NCI-H524 (cell line): ENCODE data around the gene DOK1.
"Not testable (repeated sequence)": the region's sequence is repeated elsewhere in the genome, so short reads cannot be mapped to it uniquely, and the experiment has no call there.

Experiments
- DNase-seq, 2 experiments: peaks; one replicate each; lab custom pipeline; 2025; lab: John Stamatoyannopoulos, UW

DOK1 gene

DNA sequence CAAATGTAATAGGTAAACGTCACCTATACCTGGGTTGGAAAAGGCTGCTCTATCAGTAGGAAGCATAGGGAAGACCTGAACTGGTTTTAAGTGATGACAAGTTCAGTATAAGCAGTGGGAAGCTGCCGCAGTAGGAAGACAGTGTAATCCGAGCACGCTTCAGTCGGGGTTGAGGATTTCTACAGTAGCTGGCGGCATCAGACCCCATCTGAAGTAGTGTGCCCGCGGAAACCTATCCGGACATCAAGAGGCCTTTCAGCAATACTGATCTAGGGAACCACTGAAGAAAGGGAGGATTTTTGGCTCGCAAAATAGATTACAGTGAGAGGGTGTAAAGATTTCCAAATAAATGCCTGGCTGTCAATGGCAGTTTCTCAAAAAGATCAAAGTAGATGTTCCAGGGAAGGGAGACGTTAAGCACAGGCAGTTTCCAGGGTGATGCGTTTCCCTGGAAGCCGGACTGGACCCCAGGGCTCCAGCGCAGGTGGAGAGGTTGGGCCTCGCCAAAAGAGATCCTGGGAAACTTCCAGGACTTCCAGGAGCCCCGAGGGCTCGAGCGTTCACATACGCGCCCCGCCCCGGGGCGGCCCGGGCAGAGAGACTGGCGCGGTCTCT is 6.1 kb upstream of the DOK1 start:
- peak; percentile 57 to 74 for DNase-seq

DNA sequence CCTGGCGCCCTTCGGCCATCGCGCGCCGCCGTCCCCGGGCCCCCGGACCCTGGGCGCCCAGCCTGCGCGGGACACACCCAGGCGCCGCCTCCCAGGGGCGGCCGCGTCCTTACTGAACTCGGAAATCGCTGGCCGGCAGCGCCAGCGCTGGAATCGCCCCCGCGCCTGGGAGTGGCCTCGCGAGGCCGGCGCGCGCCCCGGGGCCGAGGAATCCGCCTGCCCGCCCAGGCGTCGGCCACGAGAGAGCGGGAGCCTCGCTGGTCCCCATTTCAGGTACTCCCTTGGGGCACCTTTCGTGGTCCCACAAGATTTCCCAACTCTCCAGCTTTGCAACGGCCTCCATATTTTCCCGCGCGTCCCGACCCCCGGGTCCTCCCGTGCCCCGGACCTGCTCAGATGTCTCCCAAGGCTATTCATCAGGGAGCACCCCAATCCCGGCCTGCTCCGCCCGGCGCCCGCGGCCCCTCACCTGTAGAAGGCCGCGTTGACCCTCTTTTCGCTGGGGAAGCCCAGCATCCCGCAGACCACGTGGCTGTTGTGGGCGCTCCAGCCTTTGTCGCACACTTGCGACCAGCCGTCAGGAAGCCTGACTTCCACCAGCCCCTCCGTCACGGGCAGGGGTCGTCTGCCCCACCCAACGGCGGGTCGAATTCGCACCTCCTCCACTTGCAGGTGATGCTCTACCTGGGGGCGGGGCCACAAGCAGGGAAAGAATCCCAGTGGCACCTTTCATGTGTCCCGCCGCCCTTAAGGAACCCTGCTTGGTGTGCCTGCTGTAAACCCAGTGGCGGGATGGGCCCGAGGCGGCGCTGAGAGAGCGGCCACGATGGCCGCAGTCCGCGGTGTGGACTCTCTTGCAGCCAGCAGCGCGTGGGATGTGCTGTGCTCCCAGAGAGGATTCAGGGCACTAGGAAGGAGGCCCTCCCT is 5.4 kb upstream of the DOK1 start:
- peak in 1 of 2 experiments; percentile 60 for DNase-seq

DNA sequence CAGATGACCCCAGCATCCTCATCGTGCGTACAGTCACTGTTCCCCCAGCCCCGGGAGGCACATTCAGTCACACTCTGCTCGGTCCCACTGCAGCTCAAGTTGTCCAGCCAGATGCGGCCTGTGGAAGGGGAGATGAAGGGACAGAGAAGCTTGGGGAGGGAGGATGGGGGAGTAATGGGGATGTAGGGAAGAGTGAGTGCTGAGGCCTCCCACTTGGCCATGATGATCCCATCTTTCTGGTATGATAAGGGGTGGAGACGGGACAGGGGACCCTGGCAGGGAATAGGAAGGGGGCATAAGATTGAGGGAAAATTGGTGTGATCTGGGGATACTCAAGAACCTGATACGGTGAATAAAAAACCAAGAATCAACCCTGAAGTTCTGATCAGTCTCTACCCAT is 4.3 kb upstream of the DOK1 start:
- no peak for DNase-seq

DNA sequence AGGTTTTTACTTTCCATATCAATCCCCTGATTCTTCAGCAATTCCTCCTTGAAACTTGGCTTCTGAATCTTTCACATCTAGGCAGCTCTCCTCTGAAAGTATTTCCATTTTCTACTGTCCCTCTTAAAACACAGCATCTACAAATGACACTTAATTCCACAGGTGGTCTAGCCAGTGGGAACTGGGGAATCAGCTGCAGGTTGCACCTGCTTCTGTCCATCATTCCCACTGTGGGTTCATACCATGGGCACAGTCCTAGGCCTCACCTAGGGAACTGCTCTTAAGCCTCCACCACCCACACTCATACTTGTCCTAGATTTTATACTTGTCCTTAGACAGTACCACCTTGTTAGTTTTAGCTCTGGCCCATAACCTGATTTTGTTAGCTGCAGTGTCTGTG is 3.0 kb upstream of the DOK1 start:
- DNase-seq: no peak

DNA sequence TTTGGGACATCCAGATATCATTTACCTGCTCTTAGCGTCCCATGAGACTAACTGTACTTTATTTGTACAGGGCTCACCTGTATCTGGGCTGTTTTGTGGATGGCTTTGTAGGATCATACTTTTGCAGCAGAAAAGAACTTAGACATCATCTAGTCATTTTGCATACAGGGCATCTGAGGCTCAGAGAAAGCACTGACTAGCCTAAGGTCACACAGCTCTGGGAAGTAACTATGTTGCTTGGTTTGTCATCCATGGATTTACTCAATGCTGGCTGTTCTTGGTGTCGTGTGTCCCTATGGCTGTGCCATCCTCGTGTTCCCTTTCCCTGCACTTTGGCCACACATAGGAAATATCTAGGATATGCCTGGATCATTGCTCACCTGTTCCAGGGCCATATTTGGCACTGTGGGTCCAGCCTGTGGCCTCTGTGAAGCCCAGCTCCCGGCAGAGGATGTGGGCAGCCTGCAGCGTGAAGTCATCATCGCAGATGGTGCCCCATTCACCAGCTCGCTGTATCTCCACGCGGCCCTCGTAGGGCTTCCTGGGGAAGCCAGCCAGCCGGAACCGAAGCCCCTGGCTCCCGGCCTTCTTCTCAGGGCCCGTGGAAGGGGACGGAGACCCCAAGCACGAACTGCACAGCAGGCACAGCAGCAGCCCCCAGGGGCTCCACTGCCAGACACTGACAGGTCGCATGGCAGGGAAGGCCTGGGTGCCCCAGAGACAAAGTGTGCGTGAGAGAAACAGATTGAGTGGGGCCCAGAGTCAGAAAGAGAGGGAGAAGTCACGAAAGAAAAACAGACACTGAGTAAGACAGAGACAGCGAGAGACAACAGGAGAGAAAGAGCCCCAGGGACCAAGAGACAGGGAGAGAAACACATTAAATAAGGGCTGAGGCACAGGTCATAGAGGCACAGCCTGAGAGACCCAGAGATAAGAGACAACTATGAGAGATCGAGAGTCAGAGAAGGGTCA is 2.3 kb upstream of the DOK1 start:
- DNase-seq: no peak

DNA sequence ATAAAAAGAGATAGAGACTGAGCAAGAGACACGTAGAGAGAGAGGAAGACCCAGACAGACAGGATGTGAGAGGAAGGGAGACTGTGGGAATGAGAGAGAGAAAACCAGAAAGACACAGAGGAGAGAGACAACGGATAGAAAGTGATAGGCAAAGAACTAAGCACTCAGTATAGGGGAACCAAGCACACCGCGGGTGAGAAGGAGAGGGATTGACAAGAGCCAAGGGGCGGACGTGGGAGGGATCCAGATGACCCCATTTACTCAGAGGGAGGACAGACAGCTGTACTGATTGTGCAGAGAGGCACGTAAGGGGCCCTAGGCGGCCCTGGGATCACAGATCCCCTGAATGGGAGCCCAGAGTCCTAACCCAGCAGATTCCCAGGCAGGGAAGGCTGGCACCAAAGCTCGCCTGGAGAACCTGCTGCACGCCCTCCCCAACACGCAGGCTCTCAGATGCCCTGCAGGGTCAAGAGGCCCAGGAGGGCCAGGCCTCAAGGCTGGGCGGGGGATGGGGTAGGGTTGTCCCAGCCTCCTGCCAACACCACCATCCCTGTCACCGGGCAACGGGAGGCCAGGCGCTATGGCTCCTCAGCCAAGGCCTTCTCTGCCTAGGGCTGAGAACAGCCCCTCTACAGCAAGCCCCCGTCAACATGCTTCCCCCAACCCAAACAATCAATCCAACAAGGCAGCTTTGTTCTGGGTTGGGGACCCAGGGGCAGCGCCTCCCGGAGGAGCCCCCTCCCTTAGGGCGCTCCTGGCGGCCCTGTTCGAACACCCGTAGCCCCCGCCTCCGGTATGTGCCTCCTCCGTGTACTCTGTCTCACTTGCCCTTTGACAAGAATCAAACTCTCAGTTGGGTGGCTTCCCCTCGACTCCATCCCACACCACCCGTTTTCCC is 1.4 kb upstream of the DOK1 start:
- DNase-seq: no peak

DNA sequence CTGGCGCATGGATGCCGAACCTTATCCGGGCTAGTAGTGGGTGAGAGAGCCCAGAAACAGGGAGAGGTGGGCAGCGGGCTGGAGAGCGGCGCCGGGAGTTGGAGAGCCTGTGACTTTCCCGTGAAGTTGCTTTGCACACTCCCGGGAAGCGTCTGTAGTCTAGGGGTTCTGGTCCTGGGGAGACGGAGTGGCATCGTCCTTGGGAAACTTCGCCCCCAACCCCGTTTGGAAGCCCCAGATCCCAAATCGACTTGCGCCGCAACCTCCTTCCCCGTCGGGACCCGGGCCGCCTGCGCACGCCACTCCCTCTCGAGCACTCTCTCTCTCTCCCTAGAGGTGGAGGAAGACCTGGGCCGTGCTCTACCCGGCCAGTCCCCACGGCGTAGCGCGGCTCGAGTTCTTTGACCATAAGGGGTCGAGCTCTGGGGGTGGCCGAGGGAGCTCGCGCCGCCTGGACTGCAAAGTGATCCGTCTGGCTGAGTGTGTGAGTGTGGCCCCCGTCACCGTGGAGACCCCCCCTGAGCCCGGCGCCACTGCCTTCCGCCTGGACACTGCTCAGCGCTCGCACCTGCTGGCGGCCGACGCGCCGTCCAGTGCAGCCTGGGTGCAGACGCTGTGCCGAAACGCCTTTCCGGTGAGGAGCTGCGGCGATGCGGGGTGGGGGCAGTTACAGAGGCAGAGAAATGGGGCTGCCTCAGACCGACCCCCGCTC is 456 bp downstream of the DOK1 start:
- peak in 1 of 2 experiments; percentile 30 for DNase-seq

DNA sequence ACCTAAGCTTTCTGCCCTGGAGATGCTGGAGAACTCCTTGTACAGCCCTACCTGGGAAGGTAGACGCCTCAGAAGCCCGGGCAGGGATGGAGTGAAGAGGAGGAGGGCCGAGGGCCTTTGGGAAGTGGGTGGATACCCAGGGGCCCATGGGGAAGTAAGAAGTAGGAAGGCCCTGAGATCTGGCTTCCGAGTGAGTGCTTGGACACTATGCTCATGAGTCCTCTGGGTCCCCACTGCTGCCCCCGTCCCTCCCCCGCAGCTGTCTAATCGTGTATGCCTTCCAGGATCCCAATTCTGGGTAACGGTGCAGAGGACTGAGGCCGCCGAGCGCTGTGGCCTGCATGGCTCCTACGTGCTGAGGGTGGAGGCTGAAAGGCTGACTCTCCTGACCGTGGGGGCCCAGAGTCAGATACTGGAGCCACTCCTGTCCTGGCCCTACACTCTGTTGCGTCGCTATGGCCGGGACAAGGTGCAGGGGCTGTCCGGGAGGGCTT is 1.1 kb downstream of the DOK1 start:
- DNase-seq: no peak

DNA sequence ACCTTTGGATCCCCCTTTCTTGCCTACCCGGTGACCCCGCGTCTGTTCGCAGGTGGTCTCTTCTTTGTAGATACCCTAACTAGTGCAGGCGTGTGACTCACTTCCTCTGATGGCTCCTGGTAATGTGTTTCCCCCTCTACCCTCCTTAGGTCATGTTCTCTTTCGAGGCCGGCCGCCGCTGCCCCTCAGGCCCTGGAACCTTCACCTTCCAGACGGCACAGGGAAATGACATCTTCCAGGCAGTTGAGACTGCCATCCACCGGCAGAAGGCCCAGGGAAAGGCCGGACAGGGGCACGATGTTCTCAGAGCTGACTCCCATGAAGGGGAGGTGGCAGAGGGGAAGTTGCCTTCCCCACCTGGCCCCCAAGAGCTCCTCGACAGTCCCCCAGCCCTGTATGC is 1.6 kb downstream of the DOK1 start:
- DNase-seq: no peak

DNA sequence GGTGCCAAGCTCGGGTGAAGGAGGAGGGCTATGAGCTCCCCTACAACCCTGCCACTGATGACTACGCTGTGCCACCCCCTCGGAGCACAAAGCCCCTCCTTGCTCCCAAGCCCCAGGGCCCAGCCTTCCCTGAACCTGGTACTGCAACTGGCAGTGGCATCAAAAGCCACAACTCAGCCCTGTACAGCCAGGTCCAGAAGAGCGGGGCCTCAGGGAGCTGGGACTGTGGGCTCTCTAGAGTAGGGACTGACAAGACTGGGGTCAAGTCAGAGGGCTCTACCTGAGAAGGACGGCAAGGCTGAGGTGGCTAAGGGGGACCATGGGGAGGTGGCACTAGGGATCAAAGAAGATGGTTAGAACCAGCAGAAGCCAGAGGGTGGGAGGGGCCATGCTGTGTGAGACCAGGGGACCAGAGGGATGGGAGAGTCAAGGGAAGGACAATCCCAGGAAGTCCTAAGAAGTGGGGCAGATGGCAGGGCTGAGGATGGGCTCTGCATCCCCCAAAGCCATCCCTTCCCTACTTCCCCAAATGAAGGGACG is 2.4 kb downstream of the DOK1 start:
- no peak for DNase-seq

DNA sequence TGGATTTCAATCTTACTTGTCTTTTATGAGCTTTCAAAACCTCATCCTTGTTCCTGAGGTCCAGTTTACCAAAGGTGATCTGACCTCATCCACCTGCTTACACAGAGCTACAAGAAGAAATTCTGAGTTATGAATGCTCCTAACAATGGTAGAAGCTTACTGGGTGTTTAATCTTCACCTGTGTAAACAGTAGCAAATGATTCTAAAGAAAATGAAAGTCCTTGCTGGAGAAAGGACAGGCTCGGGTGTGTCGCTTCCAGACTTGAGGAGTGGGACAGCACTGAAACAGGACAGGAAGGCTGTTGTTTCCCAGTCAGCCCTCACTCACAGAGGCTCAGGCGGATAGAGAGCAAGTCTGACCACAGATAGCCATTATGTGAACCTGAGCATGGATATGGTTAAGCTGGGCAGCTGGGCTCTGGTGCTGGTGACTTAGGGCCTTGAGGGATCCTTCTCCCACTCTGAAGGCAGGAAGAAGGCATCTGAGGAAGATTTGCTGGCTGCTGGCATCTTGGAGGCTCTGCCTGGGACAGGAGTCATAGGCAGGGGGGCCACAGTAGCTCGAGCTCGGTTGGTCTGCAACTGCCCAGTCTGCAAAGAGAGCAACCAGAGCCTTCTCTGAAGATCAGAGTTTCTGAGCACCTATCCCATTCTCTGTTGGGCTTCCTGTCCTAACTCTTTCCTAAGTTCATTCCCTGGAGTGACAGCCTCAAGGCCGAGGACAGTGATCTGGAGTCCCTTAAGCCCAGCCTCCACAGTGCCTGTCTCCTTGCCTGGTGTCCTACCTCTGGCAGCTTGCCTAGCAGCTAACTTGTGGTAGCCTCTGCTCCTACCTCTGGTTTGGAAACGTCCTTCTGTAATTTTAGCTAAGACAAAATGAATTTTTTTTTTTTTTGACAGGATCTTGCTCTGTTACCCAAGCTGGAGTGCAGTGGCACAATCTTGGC is 4.0 kb downstream of the DOK1 start:
- no peak for DNase-seq

DNA sequence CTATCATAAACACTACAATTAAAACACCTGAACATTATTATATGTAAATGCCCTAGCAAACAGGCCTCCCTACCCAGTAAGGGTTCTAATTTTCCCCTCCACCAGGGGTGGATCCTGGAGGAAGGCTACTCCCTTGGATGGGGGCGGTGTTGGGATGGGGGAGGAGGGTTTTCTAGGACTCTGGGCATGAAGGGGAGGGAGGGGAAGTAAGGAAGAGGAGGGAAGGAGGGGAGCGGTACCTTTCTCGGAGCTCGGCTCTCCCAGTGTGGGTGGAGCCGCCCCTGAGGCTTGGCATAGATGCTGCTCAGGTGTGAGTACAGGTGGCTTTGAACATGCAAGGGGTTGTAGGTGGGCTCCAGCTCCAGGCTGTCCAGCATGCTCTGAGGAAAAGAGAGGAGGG is 5.4 kb downstream of the DOK1 start:
- DNase-seq: no peak

DNA sequence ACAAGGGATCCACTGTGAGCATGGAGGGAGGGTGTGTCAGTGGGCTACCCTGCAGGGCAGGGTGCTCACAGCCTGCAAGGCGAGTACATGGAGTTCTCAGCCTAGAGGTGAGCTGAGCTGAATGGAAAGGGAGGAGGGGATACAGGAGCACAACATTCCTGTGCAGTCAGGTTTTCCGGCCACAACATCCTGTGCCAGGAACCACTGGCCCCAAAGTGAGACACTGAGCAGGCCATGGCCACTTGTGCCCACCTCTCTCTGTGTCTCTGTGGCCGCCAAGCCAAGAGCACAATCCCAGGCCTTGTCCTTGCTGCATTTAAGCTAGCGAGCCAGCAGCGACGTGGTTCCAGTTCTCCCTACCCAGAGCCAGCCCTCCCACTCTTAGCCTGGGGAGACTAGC is 6.1 kb downstream of the DOK1 start:
- DNase-seq: no peak

DNA sequence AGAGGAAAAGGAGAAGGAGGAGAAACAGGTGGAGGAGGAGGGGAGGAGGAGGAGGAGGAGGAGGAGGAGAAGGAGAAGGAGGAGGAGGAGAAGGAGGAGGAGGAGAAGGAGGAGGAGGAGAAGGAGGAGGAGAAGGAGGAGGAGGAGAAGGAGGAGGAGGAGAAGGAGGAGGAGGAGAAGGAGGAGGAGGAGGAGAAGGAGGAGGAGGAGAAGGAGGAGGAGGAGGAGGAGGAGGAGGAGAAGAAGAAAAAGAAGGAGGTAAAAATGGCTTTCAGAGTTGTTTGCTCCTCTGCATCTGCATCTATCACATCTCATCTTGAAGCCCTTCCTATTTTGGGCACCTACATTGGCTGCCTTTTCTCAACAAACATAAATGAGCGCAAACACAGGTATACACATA is 6.5 kb downstream of the DOK1 start:
- DNase-seq: not testable (repeated sequence)

DNA sequence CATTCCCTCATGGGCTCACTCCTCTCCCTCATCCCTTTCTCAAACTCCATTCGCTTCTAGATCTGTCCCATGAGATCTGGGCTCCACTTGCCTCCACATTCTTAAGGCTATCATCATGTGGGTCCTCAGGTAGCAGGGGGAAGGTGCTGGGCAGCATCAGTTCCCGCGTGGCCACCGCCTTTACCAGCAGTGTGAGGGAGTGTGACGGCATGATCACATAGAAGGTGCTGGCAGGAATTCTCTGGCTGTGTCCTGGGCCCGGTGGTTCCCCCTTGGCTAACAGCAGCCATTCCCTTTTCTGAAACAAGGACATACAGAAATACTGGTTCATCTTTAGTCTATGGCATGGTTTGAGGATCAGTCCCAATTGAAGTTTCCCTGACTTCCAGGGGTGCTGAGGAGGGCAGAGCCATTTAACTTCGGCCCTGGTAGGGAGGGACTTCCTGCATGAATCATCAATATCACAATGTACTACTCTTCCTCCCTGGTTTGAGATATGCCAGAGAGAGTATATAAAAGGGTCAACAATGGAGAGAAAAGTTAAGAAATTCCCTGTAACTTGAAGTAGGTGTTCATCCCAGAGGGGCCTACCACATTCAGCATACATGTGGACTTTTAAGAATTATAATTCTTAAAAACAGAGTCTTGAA is 7.7 kb downstream of the DOK1 start:
- DNase-seq: no peak

DNA sequence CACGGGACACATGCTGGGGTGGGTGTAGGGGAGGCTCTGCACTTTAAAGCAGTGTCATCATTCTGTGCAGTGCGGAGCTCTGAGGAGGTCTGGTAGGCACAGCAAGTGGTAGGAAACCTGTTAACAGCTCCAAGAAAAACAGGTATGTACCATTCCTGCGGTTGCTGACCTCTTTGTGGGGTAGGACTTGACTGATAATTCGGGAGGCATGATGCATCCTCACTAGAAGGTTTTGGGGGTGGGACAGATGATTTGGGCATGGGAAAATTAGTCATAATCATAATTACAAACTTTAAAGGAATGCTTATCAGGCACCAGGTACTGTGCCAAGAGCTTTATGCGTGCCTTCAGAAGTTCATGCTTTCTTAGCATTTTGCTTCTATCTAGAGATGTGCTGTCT is 9.7 kb downstream of the DOK1 start:
- DNase-seq: no peak

DNA sequence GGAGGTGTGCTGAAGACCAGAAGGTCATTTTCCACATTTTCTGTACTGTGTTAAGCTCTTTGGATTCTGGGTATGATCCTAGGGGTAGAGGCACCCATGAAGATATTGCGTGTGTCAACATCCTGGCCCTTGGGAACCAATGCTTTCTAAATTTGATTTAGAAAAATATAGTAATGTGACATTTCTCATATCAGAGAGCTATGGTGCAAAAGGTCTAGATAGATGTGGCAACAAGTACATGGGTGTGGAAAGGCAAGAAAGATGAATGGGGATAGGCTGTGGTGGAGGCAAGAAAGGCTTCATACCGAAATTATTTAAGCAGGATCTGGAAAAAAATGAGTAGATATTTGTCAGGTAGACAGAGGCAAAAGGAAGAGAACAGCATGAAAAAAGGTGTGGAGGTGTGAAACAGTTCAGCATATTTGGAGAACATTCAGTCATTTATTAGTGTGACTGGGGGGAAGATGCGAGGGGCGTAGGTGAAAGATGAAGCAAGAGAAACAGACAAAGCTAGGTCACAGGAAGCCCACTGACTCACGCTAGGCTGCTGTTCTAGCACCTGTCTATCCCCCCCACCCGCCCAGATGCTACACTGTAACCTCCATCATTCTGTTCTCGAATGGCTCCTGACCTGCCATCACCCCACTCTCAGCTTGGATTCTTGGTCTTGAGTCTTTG is 11.7 kb downstream of the DOK1 start:
- DNase-seq: no peak

DNA sequence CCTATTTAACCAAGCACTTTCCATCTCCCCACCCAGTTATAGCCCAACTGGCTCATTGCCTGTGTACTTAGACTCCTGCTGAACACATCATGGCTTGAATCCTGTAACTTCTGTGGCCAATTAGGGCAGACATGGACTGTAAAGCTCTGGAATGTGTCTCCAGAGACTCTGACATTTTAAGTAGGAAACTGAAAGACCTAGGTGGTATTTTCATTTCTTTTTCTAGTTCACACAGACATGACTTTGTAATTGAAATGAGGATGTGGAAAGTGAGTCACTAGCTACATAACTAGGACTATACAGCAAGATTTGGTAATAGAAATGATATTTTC is 12.2 kb downstream of the DOK1 start:
- no peak for DNase-seq
